ENCODE data around the gene CORO1C.

CORO1C gene

GRCh38 chr12:108599948-108600701 is 131.2 kb downstream of the CORO1C start:
- DNase-seq (ENCODE audit: low read depth) = no peak

- DNase-seq (ENCODE audit: low read depth) = no peak
Measured at GRCh38 chr12:108599541-108599940, 131.8 kb downstream of the CORO1C start.

- no peak for DNase-seq (ENCODE audit: low read depth)
Measured at GRCh38 chr12:108598553-108599250, 132.6 kb downstream of the CORO1C start.

- no peak for DNase-seq (ENCODE audit: low read depth)
Measured at GRCh38 chr12:108597559-108598471, 133.5 kb downstream of the CORO1C start, which contains the start of gene TMEM119. Gene TMEM119, minus strand, starts transcription at chr12:108598084. Its CDS starts 5,701 bp downstream, at chr12:108592383.

GRCh38 chr12:108596854-108597558 is 134.3 kb downstream of the CORO1C start:
- no peak for DNase-seq (ENCODE audit: low read depth)

GRCh38 chr12:108595711-108596647 is 135.3 kb downstream of the CORO1C start:
- DNase-seq (ENCODE audit: low read depth) = no peak
